GM23338 (cell line): ENCODE results near the gene GARIN3.

Experiments used
- EZH2 ChIP-seq: fragments of 200-600 bp; sonication (generic); IDR thresholded peaks from one replicate; pipeline ENCODE4 v1.8.0; 2017; ENCODE audit warnings: antibody characterized with exemption, mild to moderate bottlenecking, low read depth; ENCODE audit not compliant: unreplicated experiment
- POLR2AphosphoS5 ChIP-seq: IDR thresholded peaks from 2 replicates; pipeline ENCODE4 v1.6.1; 2016; ENCODE audit warnings: antibody characterized with exemption, low read depth
- ZNF331 ChIP-seq: fragments of 250-450 bp; sonication (Bioruptor Pico); IDR thresholded peaks from 2 replicates; pipeline ENCODE4 v1.5.0; 2020; ENCODE audit warnings: low read depth, mild to moderate bottlenecking, moderate library complexity
- TF ChIP-seq, protein P1 (sequence below), 2 experiments: fragments of 200-600 bp in 1 of 2; sonication (generic) in 1 of 2; conservative IDR thresholded peaks; 2 replicates each; pipeline versions ENCODE4 v1.5.1 to v1.6.1; 2016 to 2017; ENCODE audit warnings: antibody characterized with exemption in 2 of 2, low read depth in 2 of 2, mild to moderate bottlenecking in 2 of 2, moderate library complexity in 1 of 2
- TF ChIP-seq, protein P2 (sequence below): IDR thresholded peaks from one replicate; pipeline ENCODE4 v1.6.1; 2018; ENCODE audit warnings: antibody characterized with exemption; ENCODE audit not compliant: unreplicated experiment

DNA sequence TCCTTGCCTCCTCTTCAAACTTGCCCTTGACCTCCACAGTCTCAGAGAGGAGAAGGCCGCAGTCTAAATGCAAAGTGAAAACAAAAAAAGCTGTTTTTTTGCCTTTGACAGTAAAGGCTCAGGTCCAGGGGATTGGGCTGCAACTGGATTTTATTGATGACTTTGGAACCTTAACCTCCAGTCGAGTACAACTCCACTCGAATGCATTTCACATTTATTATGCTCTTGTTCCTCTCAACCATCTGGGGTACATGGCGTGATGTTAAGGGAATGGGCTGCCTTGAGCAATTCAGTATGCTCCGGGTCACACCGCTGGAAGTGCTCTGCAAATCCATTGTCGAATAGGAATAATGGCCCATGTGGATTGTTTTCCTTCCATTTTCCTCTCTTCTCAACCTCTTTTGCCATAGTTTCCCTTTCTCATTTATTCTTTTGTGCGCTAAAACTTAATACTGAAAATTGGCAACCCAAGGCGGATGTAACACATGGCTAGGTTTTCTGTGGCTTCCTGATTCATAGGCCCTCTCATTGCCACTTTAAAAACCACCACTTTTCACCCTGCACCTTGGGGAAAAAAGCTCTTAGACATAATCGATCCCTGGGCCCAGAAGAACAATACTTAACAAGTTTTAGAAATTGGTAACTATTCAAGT lies 48.9 kb upstream of the GARIN3 start:
- TF ChIP-seq, protein P1, sequence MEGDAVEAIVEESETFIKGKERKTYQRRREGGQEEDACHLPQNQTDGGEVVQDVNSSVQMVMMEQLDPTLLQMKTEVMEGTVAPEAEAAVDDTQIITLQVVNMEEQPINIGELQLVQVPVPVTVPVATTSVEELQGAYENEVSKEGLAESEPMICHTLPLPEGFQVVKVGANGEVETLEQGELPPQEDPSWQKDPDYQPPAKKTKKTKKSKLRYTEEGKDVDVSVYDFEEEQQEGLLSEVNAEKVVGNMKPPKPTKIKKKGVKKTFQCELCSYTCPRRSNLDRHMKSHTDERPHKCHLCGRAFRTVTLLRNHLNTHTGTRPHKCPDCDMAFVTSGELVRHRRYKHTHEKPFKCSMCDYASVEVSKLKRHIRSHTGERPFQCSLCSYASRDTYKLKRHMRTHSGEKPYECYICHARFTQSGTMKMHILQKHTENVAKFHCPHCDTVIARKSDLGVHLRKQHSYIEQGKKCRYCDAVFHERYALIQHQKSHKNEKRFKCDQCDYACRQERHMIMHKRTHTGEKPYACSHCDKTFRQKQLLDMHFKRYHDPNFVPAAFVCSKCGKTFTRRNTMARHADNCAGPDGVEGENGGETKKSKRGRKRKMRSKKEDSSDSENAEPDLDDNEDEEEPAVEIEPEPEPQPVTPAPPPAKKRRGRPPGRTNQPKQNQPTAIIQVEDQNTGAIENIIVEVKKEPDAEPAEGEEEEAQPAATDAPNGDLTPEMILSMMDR (conservative IDR thresholded peaks at IDR 0.05; ENCODE audit: low read depth in 2 of 2) = no peak
- TF ChIP-seq EZH2 (no peak), ZNF331 (CRISPR knock-in tag) (no peak), POLR2AphosphoS5 (no peak)
- TF ChIP-seq, protein P2, sequence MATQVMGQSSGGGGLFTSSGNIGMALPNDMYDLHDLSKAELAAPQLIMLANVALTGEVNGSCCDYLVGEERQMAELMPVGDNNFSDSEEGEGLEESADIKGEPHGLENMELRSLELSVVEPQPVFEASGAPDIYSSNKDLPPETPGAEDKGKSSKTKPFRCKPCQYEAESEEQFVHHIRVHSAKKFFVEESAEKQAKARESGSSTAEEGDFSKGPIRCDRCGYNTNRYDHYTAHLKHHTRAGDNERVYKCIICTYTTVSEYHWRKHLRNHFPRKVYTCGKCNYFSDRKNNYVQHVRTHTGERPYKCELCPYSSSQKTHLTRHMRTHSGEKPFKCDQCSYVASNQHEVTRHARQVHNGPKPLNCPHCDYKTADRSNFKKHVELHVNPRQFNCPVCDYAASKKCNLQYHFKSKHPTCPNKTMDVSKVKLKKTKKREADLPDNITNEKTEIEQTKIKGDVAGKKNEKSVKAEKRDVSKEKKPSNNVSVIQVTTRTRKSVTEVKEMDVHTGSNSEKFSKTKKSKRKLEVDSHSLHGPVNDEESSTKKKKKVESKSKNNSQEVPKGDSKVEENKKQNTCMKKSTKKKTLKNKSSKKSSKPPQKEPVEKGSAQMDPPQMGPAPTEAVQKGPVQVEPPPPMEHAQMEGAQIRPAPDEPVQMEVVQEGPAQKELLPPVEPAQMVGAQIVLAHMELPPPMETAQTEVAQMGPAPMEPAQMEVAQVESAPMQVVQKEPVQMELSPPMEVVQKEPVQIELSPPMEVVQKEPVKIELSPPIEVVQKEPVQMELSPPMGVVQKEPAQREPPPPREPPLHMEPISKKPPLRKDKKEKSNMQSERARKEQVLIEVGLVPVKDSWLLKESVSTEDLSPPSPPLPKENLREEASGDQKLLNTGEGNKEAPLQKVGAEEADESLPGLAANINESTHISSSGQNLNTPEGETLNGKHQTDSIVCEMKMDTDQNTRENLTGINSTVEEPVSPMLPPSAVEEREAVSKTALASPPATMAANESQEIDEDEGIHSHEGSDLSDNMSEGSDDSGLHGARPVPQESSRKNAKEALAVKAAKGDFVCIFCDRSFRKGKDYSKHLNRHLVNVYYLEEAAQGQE = no peak
